Measurements from ENCODE around the gene VPS9D1.
A peak's percentile ranks its signal among the peaks of the same experiment; 100 is the strongest.
"Not testable (repeated sequence)": the region's sequence is repeated elsewhere in the genome, so short reads cannot be mapped to it uniquely, and the experiment has no call there.

The VPS9D1 gene

GRCh38 chr16:89691986-89692569 is 28.6 kb downstream of the VPS9D1 start:
- no peak for DNase-seq

- no peak for DNase-seq
Observed at GRCh38 chr16:89691231-89691985, 29.3 kb downstream of the VPS9D1 start.

GRCh38 chr16:89690392-89690901 is 30.3 kb downstream of the VPS9D1 start:
- DNase-seq, result no peak

GRCh38 chr16:89689621-89690020 is 31.1 kb downstream of the VPS9D1 start:
- not testable (repeated sequence) for DNase-seq

- no peak for DNase-seq
Observed at GRCh38 chr16:89689142-89689541, 31.6 kb downstream of the VPS9D1 start.

GRCh38 chr16:89688395-89688794 is 32.3 kb downstream of the VPS9D1 start:
- no peak for DNase-seq

GRCh38 chr16:89687092-89687940 is 33.4 kb downstream of the VPS9D1 start:
- DNase-seq, result peak; percentile 15

GRCh38 chr16:89686520-89687091 is 34.1 kb downstream of the VPS9D1 start, which contains the start of gene CDK10:
Gene CDK10 (plus strand): TSS chr16:89686689. CDS start chr16:89686711, 22 bp downstream.
- peak; percentile 51 for DNase-seq

- DNase-seq, result no peak
Observed at GRCh38 chr16:89685916-89686315, 34.8 kb downstream of the VPS9D1 start.

- no peak for DNase-seq
Observed at GRCh38 chr16:89678258-89678657, 42.4 kb downstream of the VPS9D1 start.

- no peak for DNase-seq
Observed at GRCh38 chr16:89672177-89672941, 48.3 kb downstream of the VPS9D1 start.

- DNase-seq, result not testable (repeated sequence)
Observed at GRCh38 chr16:89671565-89671964, 49.1 kb downstream of the VPS9D1 start.

- DNase-seq, result no peak
Observed at GRCh38 chr16:89670496-89671431, 49.9 kb downstream of the VPS9D1 start.

- DNase-seq, result no peak
Observed at GRCh38 chr16:89669755-89670154, 50.9 kb downstream of the VPS9D1 start.

- DNase-seq, result no peak
Observed at GRCh38 chr16:89668790-89669158, 51.9 kb downstream of the VPS9D1 start.

- no peak for DNase-seq
Observed at GRCh38 chr16:89667633-89668032, 53.1 kb downstream of the VPS9D1 start.

GRCh38 chr16:89667000-89667399 is 53.7 kb downstream of the VPS9D1 start:
- DNase-seq, result not testable (repeated sequence)

- not testable (repeated sequence) for DNase-seq
Observed at GRCh38 chr16:89664238-89664637, 56.5 kb downstream of the VPS9D1 start.

- DNase-seq, result no peak
Observed at GRCh38 chr16:89661215-89661614, 59.5 kb downstream of the VPS9D1 start.

GRCh38 chr16:89660146-89660545 is 60.6 kb downstream of the VPS9D1 start:
- no peak for DNase-seq

All from GF-D8 (cell line).